GM12873 (cell line): ENCODE measurements around the gene ZNF284.

Source experiments
- CTCF ChIP-seq: IDR thresholded peaks from 2 replicates; pipeline ENCODE4 v1.5.1; 2012; ENCODE audit warnings: low read depth, mild to moderate bottlenecking, moderate library complexity, low read length, control low read depth; ENCODE audit not compliant: insufficient read depth; ENCODE audit errors: missing control alignments

Gene ZNF284

DNA sequence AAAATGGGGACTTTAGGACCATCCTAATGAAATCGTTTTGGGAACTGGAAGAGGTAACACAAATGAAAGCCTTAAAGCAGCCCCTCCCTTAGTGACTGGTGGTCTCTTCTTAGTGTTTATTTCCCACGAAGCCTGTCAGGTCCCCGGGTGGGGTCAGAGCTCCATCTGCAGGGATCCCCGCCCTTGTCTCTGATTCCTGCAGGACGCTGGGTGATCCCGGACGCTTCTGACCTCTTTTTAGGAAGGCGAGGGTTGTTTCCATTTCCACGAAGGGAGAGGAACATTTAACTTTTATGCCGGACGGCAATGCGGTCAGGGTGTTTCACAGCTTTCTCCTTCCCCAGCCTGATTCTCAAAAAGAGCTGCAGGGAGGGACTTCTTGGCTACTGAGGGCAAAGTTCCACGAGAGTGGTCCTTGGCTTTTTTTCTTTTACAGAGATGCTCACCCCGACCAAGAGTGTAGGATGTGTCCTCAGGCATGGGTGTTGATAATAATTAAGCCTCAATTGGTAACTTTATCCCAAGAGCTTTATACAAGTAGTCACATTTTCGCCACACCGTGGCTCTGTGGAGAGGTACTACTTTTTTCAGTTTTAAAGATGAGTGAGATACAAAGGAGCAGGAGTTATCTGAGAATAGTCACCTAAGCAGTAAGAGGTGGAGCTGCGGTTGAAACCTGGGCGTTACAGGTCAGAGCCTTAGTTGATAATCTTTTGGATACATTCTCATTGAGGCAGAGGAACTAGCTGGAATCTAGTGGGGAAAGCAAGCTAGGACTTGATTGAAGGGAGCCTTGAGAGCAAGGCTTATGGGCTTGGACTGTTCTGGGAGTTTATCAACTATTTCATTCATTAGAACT is 813 bp downstream of the ZNF284 start:
- TF ChIP-seq CTCF: no peak

- no peak for TF ChIP-seq CTCF
Measured at GRCh38 chr19:44076325-44076724, 4.4 kb downstream of the ZNF284 start.

GRCh38 chr19:44092108-44092507 is 20.1 kb downstream of the ZNF284 start:
- TF ChIP-seq CTCF: no peak

DNA sequence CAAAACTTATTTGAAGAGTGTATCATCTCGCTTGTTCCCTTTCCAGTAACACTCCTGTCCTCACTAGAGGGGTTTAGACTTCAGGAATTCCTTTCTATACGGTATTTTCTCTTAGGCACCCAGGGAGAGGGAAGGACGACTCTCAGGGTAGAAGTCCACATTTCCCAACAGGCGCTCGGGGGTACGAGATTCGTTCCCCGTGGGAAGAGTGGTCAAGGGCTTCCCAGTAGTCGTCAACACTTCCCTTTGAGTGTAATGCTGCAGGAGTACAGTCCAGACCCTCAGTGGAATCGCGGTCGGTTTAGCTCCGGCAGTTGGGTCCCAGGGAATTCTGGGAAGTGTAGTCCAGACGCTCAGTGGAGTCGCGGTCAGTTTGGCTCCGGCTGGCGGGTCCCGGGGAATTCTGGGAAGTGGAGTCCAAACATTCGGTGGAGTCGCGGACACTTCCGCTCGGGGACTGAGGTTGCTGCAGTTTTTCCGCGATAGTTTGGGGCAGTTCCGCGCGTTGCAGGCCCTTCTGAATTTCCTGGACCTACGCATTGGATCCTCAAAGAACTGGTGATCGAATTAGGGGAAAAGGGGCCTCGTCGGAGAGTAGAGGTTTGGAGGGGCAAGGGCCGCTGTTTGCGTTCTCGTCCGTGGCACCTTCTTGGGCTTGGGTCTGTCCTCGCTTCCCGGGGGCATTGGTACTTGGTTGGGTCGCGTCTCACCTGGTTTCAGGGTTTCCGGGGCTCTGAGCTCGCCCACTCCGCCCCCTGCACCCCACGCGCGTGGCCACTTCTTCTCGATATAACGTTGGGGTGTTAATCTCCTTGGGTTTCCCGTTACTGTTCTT is 22.2 kb downstream of the ZNF284 start, which contains the start of gene ZNF224:
Gene ZNF224, plus strand, starts transcription at position 431 of the 835 bp plus-strand sequence. CDS start 3,513 bp downstream, outside the sequence.
- TF ChIP-seq CTCF: no peak

DNA sequence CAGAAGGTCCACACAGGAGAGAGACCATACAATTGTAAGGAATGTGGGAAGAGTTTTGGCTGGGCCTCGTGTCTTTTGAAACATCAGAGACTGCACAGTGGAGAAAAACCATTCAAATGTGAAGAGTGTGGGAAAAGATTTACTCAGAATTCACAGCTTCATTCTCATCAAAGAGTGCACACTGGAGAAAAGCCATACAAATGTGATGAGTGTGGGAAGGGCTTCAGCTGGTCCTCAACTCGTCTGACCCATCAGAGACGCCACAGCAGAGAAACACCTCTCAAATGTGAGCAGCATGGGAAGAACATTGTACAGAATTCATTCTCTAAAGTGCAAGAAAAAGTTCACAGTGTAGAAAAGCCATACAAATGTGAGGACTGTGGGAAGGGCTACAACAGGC is 35.8 kb downstream of the ZNF284 start:
- no peak for TF ChIP-seq CTCF

- no peak for TF ChIP-seq CTCF
Measured at GRCh38 chr19:44109458-44109857, 37.5 kb downstream of the ZNF284 start.

- no peak for TF ChIP-seq CTCF
Measured at GRCh38 chr19:44111910-44112463, 40.0 kb downstream of the ZNF284 start.
